ENCODE measurements around the gene YWHAE. TPM values are rescaled to one million over a fixed set of nuclear protein-coding genes. Genes with fewer than 3 reads are reported as not detected.
"Not testable (repeated sequence)": the region's sequence is repeated elsewhere in the genome, so short reads cannot be mapped to it uniquely, and the experiment has no call there.

YWHAE gene
- total RNA-seq, 1 donor from 2014 or later, result 558 TPM

DNA sequence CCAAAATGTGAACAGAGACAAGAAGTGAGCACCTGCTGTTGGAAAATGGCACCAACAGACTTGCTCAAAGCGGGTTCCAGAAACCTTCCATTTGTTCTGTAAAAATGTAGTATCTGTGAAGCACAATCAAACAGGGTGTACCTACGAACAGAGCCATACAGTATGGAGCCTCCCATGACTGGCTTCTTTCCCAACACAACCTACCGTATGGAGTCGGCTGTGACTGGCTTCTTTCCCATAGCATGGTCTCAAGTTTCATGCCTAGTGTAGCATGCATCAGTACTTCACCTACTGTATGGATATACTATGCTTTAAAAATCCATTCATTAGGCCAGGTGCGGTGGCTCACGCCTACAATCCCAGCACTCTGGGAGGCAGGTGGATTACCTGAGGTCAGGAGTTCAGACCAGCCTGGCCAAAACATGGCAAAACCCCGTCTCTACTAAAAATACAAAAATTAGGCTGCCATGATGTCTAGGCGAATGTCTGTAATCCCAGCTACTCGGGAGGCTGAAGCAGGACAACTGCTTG is 26.2 kb downstream of the YWHAE start:
- no peak for DNase-seq

DNA sequence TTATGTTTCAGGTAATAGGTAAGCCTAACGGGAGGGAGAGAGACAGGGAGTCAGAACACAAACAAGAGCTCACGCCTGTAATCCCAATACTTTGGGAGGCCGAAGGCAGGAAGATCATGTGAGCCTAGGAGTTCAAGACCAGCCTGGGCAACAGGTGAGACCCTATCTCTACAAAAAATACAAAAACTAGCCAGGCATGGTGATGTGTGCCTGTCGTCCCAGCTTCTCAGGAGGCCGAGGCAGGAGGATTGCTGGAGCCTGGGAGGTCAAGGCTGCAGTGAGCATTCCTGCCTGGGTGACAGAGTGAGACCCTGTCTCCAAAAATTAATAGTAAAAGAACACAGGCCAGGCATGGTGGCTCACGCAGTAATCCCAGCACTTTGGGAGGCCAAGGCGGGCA is 27.4 kb downstream of the YWHAE start:
- no peak for DNase-seq

DNA sequence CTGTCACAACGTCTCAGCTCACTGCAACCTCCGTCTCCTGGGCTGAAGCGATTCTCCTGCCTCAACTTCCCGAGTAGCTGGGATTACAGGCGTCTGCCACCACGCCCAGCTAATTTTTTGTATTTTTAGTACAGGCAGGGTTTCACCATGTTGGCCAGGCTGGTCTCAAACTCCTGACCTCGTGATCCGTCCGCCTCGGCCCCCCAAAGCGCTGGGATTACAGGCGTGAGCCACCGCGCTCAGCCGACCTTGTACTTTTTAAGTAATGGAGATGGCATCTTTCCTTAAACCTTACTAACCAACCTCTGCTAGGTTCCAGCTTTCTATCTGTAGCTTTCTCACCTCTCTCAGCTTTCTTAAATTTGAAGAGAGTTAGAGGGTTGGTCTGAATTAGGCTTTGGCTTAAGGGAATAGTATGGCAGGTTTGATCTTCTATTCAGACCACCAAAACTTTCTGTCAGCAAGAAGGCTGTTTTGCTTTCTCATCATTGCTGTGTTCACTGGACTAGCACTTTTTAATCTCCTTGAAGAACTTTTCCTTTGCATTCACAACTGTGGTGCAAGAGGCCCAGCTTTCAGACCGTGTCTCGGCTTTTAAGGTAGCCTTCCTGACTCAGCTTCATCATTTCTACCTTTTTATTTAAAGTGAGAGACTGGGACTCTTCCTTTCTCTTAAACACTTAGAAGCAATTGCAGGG is 28.0 kb downstream of the YWHAE start:
- DNase-seq, result no peak

DNA sequence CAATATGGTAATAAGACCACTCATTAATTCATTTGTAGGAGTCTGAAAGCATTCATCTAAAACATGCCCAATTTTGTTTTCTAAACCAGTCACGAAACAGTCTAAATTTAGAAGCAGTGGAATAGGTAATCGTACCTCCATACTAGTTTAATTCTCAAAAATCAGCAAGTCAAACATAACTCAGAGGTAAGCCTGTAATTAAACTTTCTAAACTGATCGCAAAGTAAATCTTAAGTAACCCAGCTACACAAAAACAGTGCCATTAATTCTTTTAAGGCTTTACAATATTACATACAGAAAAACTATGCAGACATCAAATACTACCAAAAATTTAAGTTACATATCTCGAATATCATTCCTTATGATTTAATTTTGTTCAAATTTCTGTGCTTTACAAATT is 31.4 kb downstream of the YWHAE start:
- DNase-seq, result no peak

DNA sequence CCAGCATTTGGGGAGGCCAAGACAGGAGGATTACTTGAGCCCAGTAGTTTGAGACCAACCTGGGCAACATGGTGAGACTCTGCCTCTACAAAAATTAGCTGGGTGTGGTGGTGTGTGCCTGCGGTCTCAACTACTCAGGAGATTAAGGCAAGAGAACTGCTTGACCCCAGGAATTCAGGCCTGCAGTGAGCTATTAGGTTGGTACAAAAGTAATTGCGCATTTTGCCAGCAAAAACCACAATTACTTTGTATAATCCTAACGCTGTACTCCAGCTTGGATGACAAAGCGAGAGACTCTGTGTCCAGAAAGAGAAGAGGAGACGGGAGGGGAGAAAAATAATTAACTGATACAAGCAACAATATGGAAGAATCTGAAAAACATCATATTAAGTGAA is 32.7 kb downstream of the YWHAE start:
- DNase-seq, result no peak

DNA sequence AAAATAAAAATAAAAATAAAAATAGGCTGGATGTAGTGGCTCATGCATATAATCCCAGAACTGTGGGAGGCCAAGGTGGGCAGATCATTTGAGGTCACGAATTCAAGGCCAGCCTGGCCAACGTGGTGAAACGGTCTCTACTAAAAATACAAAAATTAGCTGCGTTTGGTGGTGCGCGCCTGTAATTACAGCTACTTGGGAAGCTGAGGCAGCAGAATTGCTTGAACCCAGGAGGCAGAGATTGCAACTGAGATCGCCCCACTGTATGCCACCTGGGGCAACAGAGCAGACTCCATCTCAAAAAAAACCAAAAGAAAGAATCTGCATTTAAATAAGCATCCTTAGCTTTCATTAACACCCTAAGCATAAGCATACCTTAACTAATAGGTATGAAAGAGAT is 33.8 kb downstream of the YWHAE start:
- DNase-seq, result no peak

DNA sequence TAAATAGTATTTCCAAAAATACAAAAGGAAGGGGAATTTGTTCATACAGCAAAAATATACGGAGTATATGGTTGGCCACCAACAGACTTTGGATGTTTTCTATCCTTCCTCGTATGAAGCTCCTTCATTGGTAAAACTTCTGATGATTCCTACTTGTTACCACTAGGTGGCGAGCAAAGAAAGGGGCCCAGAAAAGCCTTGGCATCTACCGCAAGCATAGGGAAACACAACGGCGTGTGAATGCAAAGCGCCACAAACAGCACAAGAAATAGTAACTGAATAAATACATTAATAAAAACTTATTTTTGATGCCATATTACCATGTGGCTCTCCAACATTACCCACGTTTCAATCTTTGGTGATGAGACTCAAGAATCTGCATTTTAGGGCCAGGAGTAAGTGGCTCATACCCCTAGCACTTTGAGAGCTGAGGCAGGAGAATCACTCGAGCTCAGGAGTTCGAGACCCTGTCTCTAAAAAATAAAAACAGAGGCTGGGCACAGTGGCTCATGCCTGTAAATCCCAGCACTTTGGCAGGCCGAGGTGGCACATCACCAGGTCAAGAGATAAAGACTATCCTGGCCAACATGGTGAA is 34.5 kb downstream of the YWHAE start:
- DNase-seq, result peak; percentile 89

DNA sequence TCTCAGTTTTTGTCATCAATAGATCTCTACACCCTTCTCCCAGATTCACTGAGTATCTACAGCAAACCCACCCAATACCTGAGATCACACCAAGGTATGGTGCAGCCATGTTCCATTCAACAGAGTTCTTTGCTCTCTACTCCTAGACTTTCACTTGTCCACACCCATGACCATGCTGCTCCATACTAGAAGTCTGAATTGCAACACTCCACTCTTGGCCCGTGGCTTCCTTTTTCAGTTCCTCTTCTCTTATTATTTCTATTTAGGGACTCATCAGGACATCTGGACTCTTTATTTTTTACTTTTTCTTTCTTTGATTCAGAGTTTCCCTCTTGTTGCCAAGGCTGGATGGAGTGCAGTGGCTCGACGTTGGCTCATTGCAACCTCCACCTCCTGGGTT is 37.1 kb downstream of the YWHAE start:
- DNase-seq, result no peak

DNA sequence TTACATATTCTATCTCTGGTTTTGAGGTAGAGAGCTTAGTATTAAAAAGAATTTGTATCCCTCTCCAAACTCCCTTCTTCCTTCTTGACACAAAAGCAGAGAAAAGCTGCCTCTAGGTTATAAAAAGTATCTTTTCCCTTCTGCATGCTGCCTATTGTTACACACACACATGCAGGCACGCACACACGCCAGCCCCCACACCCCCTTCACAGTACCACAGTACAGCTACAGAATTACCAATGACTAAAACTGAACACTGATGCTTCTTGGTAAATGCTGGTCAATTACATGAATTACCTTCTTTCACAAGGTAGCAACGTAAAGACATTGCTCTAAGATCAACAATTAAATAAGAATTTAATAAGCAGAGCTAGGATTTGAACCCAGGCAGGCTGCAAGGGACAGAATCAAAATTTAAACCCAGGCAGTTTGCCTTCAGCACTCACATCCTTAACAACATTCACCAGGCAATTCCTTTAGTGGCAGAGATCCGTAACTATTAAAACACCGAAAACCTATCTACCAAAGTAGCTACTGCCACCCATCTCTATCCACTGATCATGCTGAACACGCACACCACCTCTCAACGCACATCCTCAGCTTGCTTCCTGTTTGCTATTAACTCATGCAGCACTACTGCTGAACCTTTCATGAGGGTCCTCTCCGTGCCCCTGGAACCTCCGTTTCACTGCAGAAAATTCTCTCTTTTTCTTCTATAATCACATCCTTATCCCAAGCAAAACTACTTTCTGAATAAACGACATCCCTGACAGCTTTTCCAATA is 37.8 kb downstream of the YWHAE start:
- DNase-seq, result peak; percentile 61

DNA sequence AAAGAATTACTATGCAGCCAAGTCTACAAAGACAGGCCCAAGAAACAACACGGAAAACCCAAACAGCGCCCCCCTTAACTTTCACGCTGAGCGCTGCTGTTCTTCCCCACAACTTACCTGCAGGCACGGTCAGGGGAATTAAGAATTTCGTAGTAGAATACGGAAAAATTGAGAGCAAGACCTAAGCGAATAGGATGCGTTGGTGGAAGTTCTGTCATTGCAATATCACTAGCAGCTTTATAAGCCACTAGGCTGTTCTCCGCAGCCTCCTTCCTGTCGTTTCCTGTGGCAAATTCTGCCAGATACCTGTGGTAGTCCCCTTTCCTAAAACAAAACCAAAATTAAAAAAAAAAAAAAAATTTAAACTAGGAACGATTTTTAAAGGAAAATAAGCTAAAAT is 39.0 kb downstream of the YWHAE start:
- no peak for DNase-seq

DNA sequence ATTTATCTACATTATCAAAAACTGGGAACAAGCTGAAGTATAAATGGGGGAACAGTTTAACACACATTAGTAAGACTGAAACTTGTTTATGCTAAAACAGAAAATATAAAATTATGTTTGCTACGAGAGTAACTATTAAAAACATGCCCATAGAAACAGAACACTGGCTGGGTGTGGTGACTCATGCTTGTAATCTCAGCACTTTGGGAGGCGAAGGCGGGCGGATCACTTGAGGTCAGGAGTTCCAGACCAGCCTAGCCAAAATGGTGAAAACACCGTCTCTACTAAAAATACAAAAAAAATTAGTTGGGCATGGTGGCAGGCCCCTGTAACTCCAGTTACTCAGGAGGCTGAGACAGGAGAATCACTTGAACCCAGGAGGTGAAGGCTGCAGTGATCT is 39.7 kb downstream of the YWHAE start:
- DNase-seq, result peak; percentile 37

DNA sequence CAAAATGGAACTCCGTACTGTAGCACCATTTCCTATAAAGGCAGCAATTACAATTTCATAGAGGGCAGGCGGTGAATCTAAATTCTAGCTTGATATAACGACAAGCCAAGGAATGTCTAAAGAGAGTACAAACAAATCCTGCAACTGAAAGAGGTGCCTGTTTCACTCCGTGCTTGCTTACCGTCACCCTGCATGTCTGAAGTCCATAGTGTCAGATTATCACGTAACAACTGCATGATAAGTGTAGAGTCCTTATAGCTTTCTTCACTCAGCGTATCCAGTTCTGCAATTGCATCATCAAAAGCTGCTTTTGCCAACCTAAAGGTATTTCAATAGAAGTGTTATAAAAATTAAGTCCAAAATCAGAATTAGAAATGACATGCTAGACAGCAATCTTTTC is 46.0 kb downstream of the YWHAE start:
- DNase-seq, result no peak

DNA sequence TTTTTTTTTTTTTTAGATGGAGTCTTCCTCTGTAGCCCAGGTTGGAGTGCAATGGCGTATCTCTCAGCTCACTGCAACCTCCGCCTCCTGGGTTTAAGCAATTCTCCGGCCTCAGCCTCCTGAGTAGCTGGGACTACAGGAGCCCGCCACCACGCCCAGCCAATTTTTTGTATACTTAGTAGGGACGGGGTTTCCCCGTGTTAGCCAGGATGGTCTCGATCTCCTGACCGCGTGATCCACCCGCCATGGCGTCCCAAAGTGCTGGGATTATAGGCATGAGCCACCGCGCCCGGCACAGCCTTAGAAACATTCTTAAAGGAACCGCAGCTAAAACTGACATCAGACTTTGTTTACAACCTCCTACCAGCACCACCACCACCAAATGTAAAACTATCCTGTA is 47.5 kb downstream of the YWHAE start:
- not testable (repeated sequence) for DNase-seq

DNA sequence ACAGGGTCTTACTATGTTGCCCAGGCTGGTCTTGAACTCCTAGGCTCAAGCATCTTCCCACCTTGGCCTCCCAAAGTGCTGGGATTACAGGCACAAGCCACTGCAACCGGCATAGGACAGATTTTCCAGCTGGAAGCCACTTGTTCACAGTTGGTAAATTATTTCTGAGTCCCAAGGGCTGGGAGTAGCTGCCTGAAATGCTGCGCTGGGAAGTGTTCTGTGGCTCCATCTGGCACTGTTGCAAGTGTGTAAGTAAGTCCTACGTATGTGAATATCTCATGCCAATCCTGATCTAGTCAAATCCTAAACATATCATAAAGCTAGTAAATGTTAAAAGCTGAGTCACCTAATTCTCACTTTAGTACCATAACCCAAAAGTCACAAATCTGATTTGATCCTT is 48.1 kb downstream of the YWHAE start:
- DNase-seq, result no peak

DNA sequence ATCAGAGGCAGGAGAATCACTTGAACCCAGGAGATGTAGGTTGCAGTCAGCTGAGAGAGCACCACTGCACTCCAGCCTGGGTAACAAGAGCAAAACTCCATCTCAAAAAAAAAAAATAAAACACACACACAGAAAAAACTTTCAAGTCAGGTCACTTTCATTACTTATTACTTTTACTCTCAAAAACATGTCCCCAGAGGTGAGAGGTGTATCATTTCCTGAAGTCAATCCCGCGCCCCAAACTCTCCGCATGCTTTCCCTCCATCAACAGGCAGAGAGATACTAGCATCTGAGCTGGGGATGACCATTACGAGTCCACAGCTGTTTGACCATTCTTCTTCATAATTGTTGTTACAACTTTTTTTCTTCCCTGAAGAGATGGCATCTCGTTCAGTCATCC is 48.7 kb downstream of the YWHAE start:
- no peak for DNase-seq

DNA sequence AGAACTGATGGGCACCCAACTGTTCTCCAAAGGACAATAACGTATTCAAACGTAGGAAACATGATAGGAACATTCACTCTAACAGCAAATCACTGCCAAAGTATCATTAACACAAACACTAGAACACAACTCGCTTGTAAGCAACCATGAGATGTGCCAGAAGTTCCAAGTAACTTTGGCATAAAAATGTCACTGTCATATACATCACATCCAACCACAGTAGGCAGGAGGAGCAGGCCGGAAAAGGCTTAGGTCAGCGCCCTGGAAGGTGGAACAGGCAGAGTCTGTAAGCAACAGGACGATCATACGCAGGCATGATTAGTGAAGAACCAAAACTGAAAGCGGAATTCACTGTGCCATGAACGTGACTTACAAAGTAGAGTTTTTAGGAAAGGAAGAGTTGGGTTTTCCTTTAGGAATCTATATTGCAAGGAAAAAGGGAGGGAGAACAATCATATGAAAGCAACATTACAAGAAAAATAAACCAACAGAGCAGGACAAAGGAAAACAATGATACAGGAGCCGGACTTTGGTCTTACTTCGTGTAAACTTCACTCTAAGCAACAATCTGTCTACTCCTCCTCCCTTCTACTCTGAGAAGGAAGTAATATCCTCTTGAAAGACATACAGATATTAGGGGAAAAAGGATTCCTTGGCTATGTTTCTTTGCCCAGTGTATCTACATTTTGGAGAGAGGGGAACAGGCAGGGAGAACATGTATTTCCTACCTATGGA is 52.3 kb downstream of the YWHAE start:
- DNase-seq, result peak; percentile 81

DNA sequence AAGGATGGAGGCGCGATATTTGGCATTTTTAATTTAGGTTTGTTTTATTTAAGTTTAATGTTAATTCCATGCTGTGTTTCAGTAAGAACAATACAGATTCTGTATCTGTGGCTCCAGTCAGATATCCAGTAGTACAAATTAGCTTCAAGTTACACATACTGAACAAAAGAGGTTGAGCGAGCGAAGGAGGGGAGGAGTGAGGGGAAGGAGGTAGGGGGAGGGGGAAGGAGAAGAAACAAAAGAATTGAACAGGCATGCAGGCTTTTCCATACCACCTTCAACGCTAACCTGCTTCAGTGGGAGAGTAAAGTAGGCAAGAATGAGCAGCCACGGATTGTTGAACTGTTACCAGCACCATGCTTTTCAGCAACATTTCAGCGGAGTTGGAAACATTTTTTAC is 55.5 kb downstream of the YWHAE start:
- DNase-seq, result no peak

DNA sequence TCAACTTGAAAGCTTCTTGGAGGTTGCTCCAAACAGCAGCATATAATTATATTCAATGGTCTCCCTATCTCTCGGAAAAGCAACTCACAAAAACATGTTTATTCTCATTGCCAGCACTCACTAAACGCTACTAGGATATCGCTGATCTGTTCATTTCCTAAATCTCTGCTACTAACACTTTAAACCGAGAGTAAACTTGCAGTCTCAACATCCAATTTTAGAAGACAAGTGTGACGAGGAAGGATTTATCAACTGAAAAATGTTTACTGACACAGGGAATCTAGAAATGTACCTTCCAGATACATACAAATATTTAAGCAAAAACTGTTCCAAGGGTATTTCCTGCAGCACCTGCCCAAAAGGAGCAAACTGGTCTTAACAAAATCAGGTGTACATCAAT is 56.5 kb downstream of the YWHAE start:
- DNase-seq, result no peak

DNA sequence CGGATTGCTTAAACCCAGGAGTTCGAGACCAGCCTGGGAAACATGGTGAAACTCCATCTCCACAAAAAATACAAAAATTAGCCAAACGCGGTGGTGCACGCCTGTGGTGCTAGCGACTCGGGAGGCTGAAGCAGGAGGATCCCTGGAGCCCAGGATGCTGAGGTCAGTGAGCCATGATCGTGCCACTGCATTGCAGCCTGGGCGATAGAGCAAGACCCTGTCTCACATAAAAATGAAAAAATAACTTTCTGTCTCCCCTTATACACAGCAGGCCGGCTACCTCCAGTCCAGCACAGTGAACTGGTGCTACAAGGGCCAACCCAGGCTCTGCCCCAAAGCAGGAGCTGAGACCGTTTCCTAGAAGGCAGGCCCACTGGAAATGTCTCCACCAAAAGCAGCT is 59.7 kb downstream of the YWHAE start:
- no peak for DNase-seq

DNA sequence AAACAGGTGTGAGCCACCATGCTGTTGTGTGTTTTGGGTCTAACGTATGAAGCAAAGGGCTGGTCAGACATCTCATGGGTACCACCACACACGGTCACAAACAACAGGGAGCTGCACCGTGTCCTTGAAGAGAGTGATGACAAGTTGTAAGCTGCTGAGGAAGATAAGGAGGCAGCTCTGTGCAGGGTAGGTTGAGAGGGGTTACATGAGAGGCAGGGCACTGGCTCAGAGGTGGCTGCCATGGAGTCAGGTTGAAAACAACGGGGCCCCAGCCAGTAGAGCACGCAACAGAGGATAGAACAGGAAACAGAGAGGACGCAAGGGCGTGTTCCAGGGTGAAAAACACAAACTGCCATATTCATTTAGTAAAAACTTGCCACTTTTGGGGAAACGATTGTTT is 68.3 kb downstream of the YWHAE start:
- DNase-seq, result no peak

DNA sequence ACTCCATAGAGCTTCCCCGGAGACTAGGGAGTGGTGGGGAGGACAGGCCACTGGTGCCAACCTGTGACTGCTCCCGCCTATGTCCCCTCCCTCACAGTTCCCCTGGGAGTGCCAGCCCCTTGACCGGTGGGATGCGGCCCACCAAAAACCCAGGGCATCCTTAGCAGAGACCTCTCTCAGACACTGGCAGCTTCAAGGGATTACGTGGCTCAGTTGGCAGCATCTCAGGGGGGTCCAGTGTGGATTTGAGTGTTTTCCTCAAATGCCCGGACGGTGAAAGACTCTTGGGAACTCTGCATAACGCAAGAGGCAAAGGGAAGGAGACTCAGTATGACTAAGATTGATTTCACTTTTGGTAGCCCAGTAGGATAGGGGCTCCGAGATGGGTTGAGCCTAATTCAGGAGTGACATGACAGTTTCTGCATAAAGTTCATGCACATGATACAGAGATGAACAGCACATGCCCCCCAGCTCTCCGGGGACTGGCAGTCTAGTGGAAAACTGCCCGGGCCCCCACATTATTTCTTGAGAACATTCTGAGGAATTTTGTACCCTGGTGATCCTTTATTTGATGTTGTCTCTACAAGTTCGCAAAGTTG is 70.2 kb downstream of the YWHAE start:
- DNase-seq, result no peak

DNA sequence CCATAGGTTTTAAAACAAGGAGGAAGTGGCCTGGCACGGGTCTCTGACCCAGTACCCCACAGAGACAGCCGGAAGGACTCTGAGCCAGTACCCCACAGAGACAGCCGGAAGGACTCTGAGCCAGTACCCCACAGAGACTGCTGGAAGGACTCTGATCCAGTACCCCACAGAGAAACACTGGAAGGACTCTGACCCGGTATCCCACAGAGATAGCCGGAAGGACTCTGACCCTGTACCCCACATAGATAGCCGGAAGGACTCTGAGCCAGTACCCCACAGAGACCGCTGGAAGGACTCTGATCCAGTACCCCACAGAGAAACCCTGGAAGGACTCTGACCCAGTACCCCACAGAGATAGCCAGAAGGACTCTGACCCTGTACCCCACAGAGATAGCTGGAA is 71.6 kb downstream of the YWHAE start:
- no peak for DNase-seq

DNA sequence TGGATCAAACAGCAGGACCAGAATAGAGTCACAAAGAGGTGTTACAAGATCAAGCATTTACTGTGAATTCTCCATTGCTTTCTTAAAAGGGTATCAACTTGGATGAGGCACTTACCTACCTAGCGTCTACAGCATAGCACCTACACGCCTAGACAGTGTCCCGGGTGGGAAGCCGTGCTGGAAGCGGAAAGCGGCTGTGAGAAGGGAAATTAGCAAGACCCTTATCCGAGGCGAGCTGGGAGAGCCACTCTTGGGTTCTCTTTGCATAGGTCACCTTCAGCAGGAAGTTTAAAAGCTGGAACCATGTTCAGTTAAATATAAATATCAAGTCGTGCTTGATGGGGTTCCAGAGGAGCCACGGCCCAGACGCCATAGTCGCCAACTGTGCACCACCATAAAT is 74.3 kb downstream of the YWHAE start:
- no peak for DNase-seq
